GM19240 (cell line): Measurements from ENCODE around the gene C5orf58.

Experiments used
- DNase-seq: peaks from one replicate; pipeline ENCODE4 v3.0.0; 2011; ENCODE audit warnings: low spot score; ENCODE audit not compliant: insufficient read length

The C5orf58 gene

DNA sequence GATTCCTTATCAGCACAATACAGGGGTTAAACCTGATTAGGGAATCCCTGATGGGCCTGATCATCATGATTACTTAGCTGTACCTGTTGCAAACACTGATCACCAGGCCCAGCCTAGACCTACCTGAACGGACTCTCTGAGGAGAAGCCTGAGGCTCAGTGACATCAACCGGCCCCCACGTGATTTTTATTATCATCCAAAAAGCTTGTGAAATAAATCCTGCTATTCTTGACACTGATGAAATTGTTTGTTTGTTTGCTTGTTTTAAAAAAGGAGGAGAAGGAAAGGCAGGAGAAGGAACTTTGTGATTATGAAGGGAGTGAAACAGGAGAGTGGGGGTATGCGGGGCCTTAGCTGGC lies 46.7 kb downstream of the C5orf58 start:
- DNase-seq = no peak

DNA sequence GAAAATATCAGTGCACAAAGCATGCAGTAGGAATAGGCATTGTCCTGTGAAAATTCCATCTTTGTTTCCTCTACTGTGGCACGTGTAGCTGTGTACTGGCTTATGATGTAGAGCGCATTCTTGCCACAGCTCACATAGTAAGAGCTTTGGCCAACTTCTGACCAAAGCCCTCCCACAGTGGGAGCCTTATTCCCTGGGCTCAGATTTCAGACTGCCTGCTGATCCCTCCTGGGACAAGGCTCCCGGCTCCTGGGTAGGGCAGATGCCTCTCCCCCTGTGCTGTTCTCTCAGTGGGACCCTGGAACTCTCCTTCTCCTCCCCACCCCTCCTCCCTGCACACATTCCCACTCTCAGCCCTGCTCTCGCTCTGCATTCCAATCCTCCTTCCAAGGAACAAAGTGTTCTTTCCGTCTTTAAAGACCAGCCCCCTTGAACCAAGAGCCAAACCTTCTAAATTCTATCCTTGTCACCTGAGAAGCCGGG lies 47.3 kb downstream of the C5orf58 start:
- no peak for DNase-seq

DNA sequence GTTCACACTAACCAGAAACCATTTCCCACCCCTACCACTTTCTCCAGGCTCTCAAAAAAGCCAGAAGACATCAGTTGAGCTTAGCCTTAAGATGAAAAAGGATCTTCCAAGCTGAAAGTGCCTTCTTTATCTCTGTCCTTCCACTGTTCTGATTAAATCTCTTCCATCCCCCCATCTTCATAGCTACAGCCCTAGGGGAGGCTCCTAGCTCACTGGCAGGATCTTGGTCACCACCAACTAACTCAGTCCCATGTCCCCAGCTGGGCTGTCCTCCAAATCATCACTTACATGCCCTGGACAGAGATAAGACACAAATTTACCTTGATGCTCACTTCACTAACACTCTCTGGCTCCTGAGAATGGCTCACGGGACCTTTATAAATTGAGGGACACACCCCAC lies 50.5 kb downstream of the C5orf58 start:
- DNase-seq = no peak

DNA sequence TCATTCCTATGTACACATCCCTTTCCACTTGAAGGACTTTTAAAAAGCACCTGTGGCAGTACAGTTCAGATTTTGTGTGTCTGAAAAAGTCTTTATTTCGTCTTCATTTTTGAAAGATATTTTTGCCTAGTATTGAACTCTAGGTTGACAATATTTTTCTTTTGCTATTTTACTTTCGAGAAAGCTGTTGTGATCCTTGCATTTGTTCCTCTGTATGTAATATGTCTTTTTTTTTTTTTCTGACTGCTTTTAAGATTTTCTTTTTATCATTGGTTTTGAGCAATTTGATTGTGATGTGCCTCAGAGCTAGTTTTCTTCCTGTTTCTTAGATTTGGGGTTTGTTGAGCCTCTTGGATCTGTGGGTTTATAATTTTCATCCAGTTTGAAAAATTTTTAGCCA lies 51.4 kb downstream of the C5orf58 start:
- DNase-seq = no peak

DNA sequence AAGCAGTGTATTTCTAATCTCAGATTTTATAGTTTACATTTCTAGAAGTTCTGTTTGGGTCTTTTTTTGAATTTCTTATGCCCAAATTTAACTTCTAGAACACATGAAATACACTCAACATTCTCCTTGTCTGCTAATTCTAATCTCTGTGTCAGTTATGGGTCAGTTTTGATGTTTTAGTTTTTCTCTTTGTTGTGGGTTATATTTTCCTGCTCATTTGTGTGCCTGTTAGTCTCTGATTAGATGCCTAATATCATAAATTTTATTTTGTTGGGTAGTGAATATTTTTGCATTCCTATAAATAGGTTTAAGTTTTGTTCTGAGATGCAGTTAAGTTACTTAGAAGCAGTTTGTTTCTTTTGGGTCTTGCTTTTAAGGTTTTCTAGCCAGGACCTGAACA lies 52.4 kb downstream of the C5orf58 start:
- DNase-seq = no peak

DNA sequence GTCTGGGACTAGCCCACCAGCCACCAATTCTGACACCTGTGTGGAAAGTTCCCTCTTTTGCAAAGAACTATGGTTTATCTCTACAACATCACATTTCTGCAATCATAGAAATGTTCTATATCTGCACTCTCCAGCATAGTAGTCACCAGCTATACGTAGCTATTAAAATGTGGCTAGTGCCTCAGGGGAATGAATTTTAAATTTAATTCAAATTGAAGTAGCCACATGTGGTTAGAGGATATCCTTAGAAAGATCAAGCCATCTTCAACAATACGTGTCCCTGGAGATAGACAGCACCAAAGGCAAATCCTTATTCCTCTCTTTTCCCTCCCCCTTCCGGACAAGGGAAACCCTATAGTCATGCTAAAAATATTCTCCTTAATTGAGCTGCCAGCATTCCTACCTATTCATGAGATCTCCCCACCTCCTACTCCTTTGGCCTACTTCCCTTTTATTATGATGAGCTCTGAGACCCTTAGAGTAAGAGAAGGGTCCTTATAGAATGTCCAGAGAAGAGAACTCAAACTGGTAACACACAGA lies 53.7 kb downstream of the C5orf58 start:
- no peak for DNase-seq

DNA sequence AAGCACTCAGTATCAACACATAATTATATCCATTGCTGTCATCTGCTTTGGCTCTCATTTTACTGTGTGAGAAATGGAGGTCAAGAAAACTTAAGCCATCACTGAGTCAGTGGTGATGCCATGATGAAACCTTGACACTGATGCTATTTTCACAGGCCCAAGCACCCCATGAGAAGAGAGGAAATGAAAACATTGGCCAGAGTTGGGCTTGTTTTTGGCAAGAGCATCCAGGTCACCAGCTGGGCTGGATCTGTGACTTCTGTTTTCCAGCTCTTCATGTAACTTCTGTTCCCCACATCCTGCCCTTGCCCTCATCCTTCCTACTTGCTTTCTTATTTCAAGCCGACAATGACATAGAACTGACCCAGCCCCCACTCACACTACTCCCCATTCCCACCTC lies 54.7 kb downstream of the C5orf58 start:
- no peak for DNase-seq

DNA sequence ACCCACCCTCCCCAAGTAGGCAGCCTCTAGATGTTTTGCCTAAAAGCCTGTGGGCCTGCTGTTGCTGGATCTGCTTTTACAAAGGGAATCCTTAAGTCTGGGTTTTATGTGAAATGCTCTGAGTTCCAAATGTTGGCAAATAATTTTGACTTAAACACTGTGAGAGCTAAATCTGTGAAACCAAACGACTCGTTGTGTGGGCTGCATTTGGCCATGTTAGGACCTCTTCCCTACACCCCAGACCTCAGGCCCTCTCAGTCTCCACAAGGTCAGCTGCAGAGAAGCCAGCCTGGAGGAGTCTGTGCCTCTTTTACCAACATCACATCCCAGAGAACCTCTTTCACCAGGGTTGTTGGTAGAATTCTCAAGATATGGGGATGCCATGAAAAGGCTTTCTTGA lies 55.4 kb downstream of the C5orf58 start:
- DNase-seq = no peak

DNA sequence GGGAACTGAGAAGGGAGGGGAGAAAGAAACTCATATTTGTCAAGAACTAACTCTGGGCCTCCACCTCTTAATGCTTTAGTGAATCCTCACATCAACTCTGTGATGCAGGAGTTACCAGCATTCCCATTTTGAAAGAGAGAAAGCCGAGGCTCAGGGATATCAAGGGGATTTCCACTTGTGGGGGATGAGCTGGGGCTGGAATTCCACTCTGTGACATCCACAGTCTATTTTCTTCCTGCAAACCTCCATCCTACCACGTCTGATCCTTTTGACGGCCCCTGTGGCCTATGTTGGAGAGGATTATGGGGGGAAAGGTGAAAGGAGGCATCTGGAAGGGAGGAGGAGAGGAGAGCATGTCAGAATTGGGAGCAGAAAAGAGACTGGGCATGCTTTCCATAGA lies 55.8 kb downstream of the C5orf58 start:
- DNase-seq = no peak

DNA sequence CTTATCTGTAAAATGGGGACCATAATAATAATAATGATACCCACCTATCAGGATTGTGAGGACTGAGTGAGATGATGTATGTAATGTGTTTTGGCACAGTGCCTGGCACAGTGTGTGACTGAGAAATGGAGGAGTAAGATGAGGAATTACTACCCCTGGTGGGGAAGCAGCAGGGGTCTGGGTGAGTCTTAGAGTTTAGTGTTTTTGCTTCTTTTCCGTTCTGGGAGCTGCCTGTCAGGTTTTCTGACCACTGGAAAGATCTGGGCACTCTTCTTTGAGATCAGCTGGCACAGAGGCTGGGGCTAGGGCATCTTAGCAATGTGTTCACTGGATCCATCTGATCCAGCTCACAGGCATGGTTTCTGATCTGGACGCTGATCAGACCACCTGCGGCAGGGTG lies 56.3 kb downstream of the C5orf58 start:
- no peak for DNase-seq

DNA sequence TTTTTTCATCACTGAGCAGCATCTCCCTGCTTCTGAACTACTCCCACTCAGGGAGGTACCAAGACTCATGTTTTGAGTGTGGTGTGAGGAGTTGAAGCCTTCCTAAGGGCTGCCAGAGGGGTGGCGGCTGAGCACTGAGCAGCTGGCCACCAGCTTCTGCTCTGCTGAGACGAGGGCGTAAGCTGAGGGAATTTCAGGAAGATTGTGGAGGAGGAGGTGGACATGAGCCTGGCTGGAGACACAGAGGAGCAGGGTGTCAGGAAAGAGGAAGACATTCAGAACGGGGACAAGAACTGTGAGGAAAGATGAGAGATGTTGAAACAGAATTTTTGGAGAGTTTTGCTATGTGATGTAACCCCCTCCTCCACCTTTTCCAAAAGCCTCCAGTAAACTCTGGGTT lies 57.0 kb downstream of the C5orf58 start:
- DNase-seq = no peak

DNA sequence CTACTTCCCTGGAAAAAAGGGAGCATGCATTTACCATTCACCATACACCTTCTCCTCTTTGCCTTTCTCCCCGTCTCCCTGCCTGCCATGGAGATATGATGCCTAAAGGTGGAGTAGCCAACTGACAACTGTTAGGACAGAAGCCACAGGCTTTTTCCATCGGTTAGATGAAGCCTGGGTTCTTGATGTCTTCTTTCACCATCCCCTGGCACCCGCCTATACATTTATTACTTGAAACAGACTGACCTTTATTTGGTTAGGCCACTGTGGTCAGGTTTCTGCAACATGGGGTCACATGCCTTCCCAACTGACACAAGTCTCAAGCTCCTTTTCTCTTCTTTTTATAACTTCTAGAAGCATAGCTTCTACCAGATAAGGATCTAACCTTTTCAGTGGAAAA lies 57.7 kb downstream of the C5orf58 start:
- no peak for DNase-seq

DNA sequence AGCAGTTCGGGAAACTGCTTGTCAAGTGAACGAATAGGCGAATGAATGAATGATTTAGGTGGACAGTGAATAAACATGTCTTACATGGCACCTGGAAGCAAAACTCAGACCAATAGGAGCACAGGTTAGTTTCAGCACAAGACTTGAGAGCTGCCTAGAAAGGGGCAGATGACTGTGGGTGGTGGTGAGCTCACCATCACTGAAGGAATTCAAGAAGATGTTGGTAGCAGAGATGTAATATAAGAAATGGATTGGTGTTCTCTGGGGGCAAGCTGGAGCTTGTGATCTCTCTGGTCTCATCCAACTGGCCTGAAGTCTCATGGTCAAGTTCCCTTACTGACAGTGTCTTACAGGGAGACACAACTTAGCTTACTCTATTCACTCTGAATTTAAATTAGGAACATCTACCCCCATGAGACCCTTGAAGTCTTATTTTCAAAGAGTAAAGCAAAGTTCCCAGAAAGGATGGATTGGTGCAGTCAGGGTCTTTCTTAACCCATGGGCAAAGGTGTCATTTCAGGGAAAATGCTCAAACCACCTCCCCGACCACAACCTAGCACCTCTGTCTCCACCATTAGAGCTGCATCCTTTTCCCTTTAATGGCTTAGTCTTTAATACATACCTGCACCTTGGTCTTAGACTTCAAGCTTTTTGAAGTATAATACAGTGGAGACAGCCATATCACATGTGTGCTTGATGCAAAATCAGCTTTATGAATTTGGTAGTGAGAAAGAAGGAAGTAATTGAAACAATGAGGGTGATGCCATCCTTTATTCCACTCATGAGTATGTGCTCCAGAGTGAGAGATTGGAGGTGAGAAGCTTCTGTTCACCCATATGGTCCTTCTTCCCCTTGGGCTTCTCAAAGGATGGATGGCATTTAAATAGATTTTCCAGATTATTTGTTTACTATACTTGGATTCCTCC lies 59.7 kb downstream of the C5orf58 start:
- DNase-seq = no peak

DNA sequence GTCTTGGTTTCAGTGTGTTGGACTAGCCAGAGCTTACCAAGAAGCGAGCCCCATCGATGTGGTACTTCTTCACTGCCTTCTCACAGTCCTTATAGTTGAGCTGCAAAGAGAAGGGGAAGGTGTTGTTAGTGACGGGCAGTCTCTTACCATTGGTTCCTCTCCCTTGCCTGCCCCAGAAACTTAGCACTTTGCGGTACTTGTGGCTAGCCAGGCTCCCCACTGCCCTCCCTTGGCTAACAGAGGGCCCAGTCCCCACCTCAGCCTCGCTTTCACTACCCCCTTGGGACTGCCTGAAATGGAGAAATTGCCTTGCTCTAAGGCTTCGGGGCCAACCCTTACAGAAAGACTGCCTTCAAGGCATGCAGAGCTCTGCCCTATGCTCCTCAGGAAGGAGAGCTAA lies 60.5 kb downstream of the C5orf58 start:
- DNase-seq = peak; percentile 60

DNA sequence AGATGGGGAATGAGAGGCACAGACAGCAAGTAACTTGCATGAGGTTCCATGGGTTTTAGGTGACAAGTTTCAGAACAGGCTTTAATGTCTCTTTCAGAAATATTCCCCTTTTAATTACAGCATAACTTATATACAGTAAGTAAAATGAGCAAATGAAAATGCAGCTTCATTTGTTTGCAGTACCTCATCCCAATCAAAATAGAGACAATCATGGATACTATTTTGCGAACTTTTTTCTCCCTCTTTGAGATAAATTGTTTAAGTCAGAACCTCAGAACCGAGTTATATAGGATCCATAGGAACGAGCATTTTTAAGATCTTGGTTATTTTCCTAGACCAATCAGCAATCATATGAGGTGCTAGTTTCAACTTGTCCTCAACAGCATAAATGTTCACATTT lies 61.3 kb downstream of the C5orf58 start:
- DNase-seq = no peak

DNA sequence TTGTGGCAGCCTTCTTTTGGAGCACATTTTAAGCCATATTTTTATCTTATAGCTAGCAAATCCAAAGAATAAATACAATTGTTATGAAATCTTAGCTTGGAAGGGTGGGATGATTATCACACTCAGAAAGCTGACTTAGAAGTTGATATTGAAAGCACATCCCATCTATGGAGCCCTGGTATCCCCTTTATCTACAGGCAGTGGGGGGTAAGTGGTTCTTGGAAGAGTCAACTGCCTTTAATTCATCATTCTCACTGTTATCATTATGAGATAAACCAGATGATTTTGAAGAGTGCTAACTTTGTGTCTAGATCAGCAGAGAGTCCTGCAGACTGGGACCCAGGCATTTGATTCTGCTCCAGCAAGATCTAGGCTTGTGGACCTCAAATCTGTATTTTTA lies 61.8 kb downstream of the C5orf58 start:
- no peak for DNase-seq
